PC-3 (cell line): Measurements from ENCODE around the gene C1orf105. TPM values are rescaled to one million over a fixed set of nuclear protein-coding genes. Genes with fewer than 3 reads are reported as not detected.

ENCODE experiments used
- ATAC-seq: fragments of 200-7000 bp; cut with Tn5 transposase; 2 replicates; pipeline ENCODE4 v1.9.1; 2020; ENCODE audit warnings: mild to moderate bottlenecking, moderate library complexity
- BruUV-seq: library from RNA; stranded (reverse); fragments of 400-500 nt; replicated peaks from 2 replicates; lab custom pipeline; 2021; lab: Mats Ljungman, UMichigan
- CTCF ChIA-PET: fragments of 300-600 bp; sonication (Branson Sonifier 250); formaldehyde crosslinking; loops from one replicate; lab custom pipeline; 2022; ENCODE audit warnings: antibody characterized with exemption; lab: Charles Lee
- POLR2A ChIA-PET: fragments of 300-600 bp; sonication (Branson Sonifier 250); formaldehyde crosslinking; loops from one replicate; lab custom pipeline; 2022; ENCODE audit warnings: antibody characterized with exemption; ENCODE audit not compliant: unreplicated experiment; lab: Charles Lee
- DNase-seq: peaks from one replicate; pipeline ENCODE4 v3.0.0-alpha.2; 2015
- H2AFZ ChIP-seq: fragments of 300-600 bp; sonication (generic); 2 replicates; pipeline ENCODE4 v1.6.0; 2016; ENCODE audit warnings: antibody characterized with exemption, low read length
- H3F3A ChIP-seq: fragments of 300-600 bp; sonication (generic); one replicate; pipeline ENCODE4 v1.6.0; 2017; ENCODE audit warnings: antibody characterized with exemption, low read length, control low read depth, mild to moderate bottlenecking; ENCODE audit not compliant: unreplicated experiment
- H3K27ac ChIP-seq: fragments of 300-600 bp; sonication (generic); 2 replicates; pipeline ENCODE4 v1.5.1; 2016; ENCODE audit warnings: mild to moderate bottlenecking, low read length
- H3K27me3 ChIP-seq: fragments of 300-600 bp; sonication (generic); 2 replicates; pipeline ENCODE4 v1.6.1; 2016; ENCODE audit warnings: low read length, mixed read lengths
- H3K36me3 ChIP-seq: fragments of 300-600 bp; sonication (generic); 2 replicates; pipeline ENCODE4 v1.6.1; 2016; ENCODE audit warnings: low read depth, mixed run types, low read length, mixed read lengths
- H3K4me1 ChIP-seq: fragments of 300-600 bp; sonication (generic); 2 replicates; pipeline ENCODE4 v1.5.1; 2016; ENCODE audit warnings: low read length; ENCODE audit not compliant: insufficient read depth
- H3K4me2 ChIP-seq: fragments of 300-600 bp; sonication (generic); 2 replicates; pipeline ENCODE4 v1.6.0; 2016; ENCODE audit warnings: low read length
- H3K4me3 ChIP-seq: fragments of 300-600 bp; sonication (generic); 2 replicates; pipeline ENCODE4 v1.5.1; 2016; ENCODE audit warnings: mild to moderate bottlenecking, low read length, mixed read lengths
- H3K79me2 ChIP-seq: fragments of 300-600 bp; sonication (generic); 2 replicates; pipeline ENCODE4 v1.6.1; 2017; ENCODE audit warnings: low read length, mixed read lengths
- H3K9ac ChIP-seq: fragments of 300-600 bp; sonication (generic); 2 replicates; pipeline ENCODE4 v1.6.0; 2016; ENCODE audit warnings: mild to moderate bottlenecking, low read length
- H3K9me2 ChIP-seq: fragments of 300-600 bp; sonication (generic); replicated peaks from 2 replicates; pipeline ENCODE4 v1.6.1; 2016; ENCODE audit warnings: mixed run types, low read length, mixed read lengths
- H3K9me3 ChIP-seq: fragments of 300-600 bp; sonication (generic); 2 replicates; pipeline ENCODE4 v1.6.1; 2016; ENCODE audit warnings: low read length, mixed read lengths
- H4K20me1 ChIP-seq: fragments of 300-600 bp; sonication (generic); 2 replicates; pipeline ENCODE4 v1.6.1; 2016; ENCODE audit warnings: low read length, mixed read lengths
- EZH2 ChIP-seq: fragments of 300-600 bp; sonication (generic); IDR thresholded peaks from one replicate; pipeline ENCODE4 v1.6.1; 2017; ENCODE audit warnings: antibody characterized with exemption, mild to moderate bottlenecking, low read length; ENCODE audit not compliant: unreplicated experiment
- EZH2phosphoT487 ChIP-seq: fragments of 300-600 bp; sonication (generic); IDR thresholded peaks from 2 replicates; pipeline ENCODE4 v1.6.1; 2018; ENCODE audit warnings: mild to moderate bottlenecking, antibody characterized with exemption, low read length, borderline replicate concordance
- intact Hi-C: fragments of 100-400 bp; cut with micrococcal nuclease; formaldehyde crosslinking; loops from 2 replicates; pipeline ENCODE4 v1.9.0; 2023
- total RNA-seq: library from RNA; depleted of rRNA; stranded (reverse); fragments of >200 nt; gene quantifications from 2 replicates; pipeline ENCODE4 v1.2.3, GENCODE V29; 2014
- TF ChIP-seq, protein P1 (sequence below): fragments of 300-600 bp; sonication (generic); conservative IDR thresholded peaks from 2 replicates; pipeline ENCODE4 v1.5.1; 2017; ENCODE audit warnings: antibody characterized with exemption, low read depth, mild to moderate bottlenecking, low read length

Gene C1orf105
- total RNA-seq, 1 experiment from 2014 or later = not detected

DNA sequence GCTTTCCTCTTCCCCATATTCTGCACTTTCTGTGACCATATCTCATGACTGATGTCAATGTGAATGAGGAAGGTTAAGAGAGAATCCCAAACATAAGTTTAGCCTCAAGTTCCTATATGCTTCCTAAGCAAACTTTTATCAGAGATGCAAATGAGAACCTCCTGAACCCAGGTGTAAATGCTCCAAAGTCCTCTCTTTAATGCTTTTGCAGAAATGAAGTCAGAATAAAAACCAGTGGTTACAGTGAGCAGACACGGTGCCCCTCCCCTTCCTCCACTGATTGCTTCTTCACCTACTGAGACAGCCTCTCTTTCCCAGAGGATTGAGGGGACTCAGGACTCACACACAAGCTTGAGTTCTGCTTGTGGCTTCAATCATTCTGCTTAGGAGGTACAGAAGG, 35.0 kb downstream of the C1orf105 start:
- no peaks in the 10 kb centered on the region for H3K9me2 ChIP-seq
- peaks cover 4% of the 10 kb centered on the region for H3F3A ChIP-seq
- H4K20me1 ChIP-seq = no peaks in the 10 kb centered on the region
- DNase-seq (no peak), ATAC-seq (no peak)
- no peak overlapping the region for H3K4me3 ChIP-seq
- no TSS peak for BruUV-seq
- intact Hi-C loops = no loop called here
- no peaks in the 10 kb centered on the region for H3K36me3 ChIP-seq
- no peak overlapping the region for H3K9ac ChIP-seq
- no peak overlapping the region for H2AFZ ChIP-seq
- TF ChIP-seq EZH2phosphoT487 = no peak
- TF ChIP-seq EZH2 = no peak
- TF ChIP-seq, protein P1, sequence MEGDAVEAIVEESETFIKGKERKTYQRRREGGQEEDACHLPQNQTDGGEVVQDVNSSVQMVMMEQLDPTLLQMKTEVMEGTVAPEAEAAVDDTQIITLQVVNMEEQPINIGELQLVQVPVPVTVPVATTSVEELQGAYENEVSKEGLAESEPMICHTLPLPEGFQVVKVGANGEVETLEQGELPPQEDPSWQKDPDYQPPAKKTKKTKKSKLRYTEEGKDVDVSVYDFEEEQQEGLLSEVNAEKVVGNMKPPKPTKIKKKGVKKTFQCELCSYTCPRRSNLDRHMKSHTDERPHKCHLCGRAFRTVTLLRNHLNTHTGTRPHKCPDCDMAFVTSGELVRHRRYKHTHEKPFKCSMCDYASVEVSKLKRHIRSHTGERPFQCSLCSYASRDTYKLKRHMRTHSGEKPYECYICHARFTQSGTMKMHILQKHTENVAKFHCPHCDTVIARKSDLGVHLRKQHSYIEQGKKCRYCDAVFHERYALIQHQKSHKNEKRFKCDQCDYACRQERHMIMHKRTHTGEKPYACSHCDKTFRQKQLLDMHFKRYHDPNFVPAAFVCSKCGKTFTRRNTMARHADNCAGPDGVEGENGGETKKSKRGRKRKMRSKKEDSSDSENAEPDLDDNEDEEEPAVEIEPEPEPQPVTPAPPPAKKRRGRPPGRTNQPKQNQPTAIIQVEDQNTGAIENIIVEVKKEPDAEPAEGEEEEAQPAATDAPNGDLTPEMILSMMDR = no peak
- no peaks in the 10 kb centered on the region for H3K79me2 ChIP-seq
- no peak overlapping the region for H3K4me2 ChIP-seq
- H3K27me3 ChIP-seq = no peaks in the 10 kb centered on the region
- POLR2A ChIA-PET = interaction anchor here (1.1 kb wide), 1 partner anchor 82 kb away, joined by 3 read pairs; no protein-coding TSS in a partner anchor
- no peak overlapping the region for H3K27ac ChIP-seq
- CTCF ChIA-PET = no interaction called here
- no peaks in the 10 kb centered on the region for H3K9me3 ChIP-seq
- H3K4me1 ChIP-seq = peaks cover 45% of the 10 kb centered on the region

GRCh38 chr1:172456344-172456769, 35.9 kb downstream of the C1orf105 start:
- Histone ChIP-seq H3K27ac (no peak overlapping the region), H3K4me1 (peaks cover 45% of the 10 kb centered on the region), H3K4me2 (no peak overlapping the region), H3F3A (peaks cover 2% of the 10 kb centered on the region), H3K27me3 (no peaks in the 10 kb centered on the region), H3K9me2 (no peaks in the 10 kb centered on the region), H3K9ac (no peak overlapping the region), H3K36me3 (no peaks in the 10 kb centered on the region), H3K9me3 (no peaks in the 10 kb centered on the region), H4K20me1 (no peaks in the 10 kb centered on the region), H2AFZ (no peak overlapping the region), H3K79me2 (no peaks in the 10 kb centered on the region), H3K4me3 (no peak overlapping the region)
- intact Hi-C loops = no loop called here
- CTCF ChIA-PET = no interaction called here
- POLR2A ChIA-PET = interaction anchor here (1.1 kb wide), 1 partner anchor 81 kb away, joined by 3 read pairs; no protein-coding TSS in a partner anchor
- no TSS peak for BruUV-seq
- ATAC-seq (no peak), DNase-seq (no peak)
- no peak for TF ChIP-seq EZH2
- TF ChIP-seq EZH2phosphoT487 = no peak
- TF ChIP-seq, protein P1 = no peak

DNA sequence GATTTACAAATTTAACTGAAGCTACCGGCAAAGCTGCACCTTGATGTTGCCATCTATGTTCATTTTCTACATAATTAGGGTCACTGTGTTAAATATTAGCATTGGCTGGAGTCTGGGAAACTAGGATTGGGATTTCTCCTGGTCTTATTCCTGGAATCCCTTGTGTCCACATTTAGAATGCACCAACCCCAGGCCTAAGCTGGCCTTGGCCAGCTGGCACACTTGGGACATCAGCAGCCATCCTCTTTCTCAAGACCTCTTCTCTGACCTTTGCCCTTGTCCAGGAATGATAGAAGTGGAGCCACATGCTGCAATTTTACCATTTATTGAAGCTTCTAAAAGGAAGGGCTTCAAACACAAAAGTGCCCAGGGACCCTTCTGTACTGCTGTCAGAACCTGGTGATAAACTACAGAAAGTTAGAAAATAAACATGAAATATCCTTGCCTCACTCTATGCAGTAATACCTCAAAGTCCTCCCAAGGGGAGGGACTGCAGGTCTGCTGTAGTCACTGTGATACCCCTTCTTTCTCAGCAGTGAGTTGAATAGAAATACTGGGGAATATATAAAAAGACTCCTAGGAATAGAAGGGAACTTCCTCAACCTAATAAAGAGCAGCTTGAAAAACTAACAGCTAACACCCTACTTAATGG, 37.1 kb downstream of the C1orf105 start:
- Histone ChIP-seq H3K9me3 (no peaks in the 10 kb centered on the region), H4K20me1 (no peaks in the 10 kb centered on the region), H3F3A (no peaks in the 10 kb centered on the region), H3K9me2 (no peaks in the 10 kb centered on the region), H3K9ac (no peak overlapping the region), H3K27me3 (no peaks in the 10 kb centered on the region), H3K4me3 (no peak overlapping the region), H2AFZ (no peak overlapping the region), H3K36me3 (no peaks in the 10 kb centered on the region), H3K27ac (no peak overlapping the region), H3K4me1 (peaks cover 34% of the 10 kb centered on the region), H3K79me2 (no peaks in the 10 kb centered on the region), H3K4me2 (no peak overlapping the region)
- POLR2A ChIA-PET = no interaction called here
- ATAC-seq = no peak
- intact Hi-C loops = no loop called here
- TF ChIP-seq EZH2phosphoT487 (no peak), EZH2 (no peak)
- TF ChIP-seq, protein P1 = no peak
- no peak for DNase-seq
- CTCF ChIA-PET = no interaction called here
- BruUV-seq = no TSS peak
